Effector memory CD4-positive, alpha-beta T cell (primary cell): ENCODE measurements around the gene VGF.
A peak's percentile ranks its signal among the peaks of the same experiment; 100 is the strongest.

Experiments used
- DNase-seq, 3 donors: peaks; one replicate each; pipeline ENCODE4 v3.0.0-alpha.2; 2020
- H3K27ac ChIP-seq: 2 replicates; pipeline ENCODE4 v1.7.0; 2013; ENCODE audit warnings: mild to moderate bottlenecking, low read length, moderate library complexity; ENCODE audit not compliant: insufficient read depth, poor library complexity, severe bottlenecking
- H3K27me3 ChIP-seq: replicated peaks from 2 replicates; pipeline ENCODE4 v1.7.0; 2013; ENCODE audit warnings: mild to moderate bottlenecking, low read length; ENCODE audit not compliant: insufficient read depth, control insufficient read depth, poor library complexity, severe bottlenecking
- H3K36me3 ChIP-seq: 2 replicates; pipeline ENCODE4 v1.7.0; 2013; ENCODE audit warnings: mild to moderate bottlenecking, low read length, moderate library complexity; ENCODE audit not compliant: control insufficient read depth, insufficient read depth
- H3K4me1 ChIP-seq: 2 replicates; pipeline ENCODE4 v1.7.0; 2013; ENCODE audit warnings: low read length, mild to moderate bottlenecking; ENCODE audit not compliant: control insufficient read depth, insufficient read depth, poor library complexity, severe bottlenecking
- H3K4me3 ChIP-seq: 2 replicates; pipeline ENCODE4 v1.7.0; 2013; ENCODE audit warnings: low read length, low read depth, mild to moderate bottlenecking; ENCODE audit not compliant: insufficient read depth, poor library complexity, severe bottlenecking
- H3K9me3 ChIP-seq: 2 replicates; pipeline ENCODE4 v1.7.0; 2013; ENCODE audit warnings: mild to moderate bottlenecking, low read length, moderate library complexity; ENCODE audit not compliant: control insufficient read depth

The VGF gene

DNA sequence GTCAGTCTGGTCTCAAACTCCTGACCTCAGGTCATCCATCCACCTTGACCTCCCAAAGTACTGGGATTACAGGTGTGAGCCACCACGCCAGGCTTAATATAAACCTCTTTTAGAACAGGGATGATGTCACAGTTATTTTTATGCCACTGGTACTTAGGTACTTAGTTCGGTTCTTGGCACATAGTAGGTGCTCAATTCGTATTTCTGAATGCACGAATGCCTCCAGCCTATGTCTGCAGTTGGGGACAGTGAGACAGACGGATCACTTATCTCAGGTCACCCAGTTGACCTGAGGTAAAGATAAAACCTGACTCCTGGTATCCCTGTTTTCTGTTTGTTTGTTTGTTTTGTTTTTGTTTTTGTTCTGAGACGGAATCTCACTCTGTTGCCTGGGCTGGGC is 20.8 kb upstream of the VGF start:
- no peaks in the 10 kb centered on the region for H3K9me3 ChIP-seq
- no peaks in the 10 kb centered on the region for H3K4me1 ChIP-seq
- H3K4me3 ChIP-seq: no peak overlapping the region
- no peak for DNase-seq
- H3K27me3 ChIP-seq: peaks cover 8% of the 10 kb centered on the region
- H3K36me3 ChIP-seq: no peaks in the 10 kb centered on the region
- H3K27ac ChIP-seq: no peak overlapping the region

DNA sequence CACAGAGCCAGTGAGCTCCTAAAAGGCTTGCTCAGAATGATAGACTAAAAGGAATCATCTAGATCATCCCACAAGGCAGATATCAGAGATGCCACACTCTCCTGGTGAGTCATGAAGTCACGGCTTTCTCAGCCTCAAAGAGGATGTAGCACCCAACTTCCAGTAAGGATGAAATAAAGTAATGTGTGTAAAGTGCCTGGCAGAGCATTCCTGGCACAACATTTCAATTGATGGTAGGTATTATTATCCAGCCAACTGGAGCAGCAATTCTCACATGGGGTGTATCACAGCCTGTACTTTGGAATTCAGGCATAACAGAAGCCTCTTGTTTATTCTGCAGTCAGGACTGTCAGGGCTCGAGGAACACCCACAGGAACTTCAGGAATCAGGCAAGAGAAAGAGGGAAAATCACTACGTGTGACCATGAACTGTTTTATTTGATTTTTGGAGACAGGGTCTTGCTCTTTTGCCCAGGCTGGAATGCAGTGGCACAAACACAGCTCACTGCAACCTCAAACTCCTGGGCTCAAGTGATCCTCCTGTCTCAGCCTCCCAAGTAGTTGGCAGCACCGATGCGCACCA is 20.0 kb upstream of the VGF start:
- no peak for DNase-seq
- peaks cover 2% of the 10 kb centered on the region for H3K4me1 ChIP-seq
- H3K4me3 ChIP-seq: no peak overlapping the region
- peaks cover 14% of the 10 kb centered on the region for H3K27me3 ChIP-seq
- no peaks in the 10 kb centered on the region for H3K36me3 ChIP-seq
- H3K27ac ChIP-seq: no peak overlapping the region
- H3K9me3 ChIP-seq: no peaks in the 10 kb centered on the region

DNA sequence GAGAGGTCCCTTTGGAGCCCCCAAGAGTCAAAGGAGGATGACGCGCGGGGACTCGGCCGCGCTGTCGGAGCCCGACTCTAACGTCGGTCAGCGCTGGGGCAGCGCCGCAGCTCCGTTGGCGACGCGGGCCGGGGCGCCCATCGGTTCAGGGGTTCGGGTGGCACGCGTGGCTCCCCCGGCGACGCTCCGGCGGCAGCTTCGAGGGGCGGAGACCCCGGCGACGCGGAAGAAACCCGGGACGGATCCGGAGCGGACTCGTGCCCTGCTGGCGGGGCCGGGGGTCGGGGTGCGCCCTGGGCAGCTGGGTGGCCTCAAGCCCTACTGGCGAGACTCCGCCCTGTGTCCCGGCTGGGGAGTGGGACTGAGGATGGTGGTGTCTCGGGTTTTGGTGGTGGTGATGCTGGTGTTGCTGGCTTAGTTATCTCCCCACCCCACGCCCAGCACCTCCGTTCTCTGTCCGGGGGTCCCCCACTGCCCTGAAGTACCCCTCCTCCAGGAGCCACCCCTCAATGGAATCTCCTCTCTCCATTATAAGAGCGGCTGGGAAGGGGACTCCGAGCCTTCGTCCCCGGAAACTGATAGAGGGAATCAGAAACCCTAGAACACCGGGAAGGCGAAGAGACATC is 14.9 kb upstream of the VGF start, which contains the start of gene NAT16:
Gene NAT16 (minus strand): TSS at position 164 of the 626 bp plus-strand sequence. CDS start 5,486 bp downstream, outside the sequence.
- Histone ChIP-seq H3K4me3 (no peak within 1 kb of the TSS), H3K9me3 (no peaks in the 10 kb centered on the region), H3K27me3 (peaks cover 53% of the 10 kb centered on the region), H3K4me1 (peaks cover 16% of the 10 kb centered on the region), H3K36me3 (no peaks in the 10 kb centered on the region), H3K27ac (no peak within 1 kb of the TSS)
- no peak for DNase-seq

DNA sequence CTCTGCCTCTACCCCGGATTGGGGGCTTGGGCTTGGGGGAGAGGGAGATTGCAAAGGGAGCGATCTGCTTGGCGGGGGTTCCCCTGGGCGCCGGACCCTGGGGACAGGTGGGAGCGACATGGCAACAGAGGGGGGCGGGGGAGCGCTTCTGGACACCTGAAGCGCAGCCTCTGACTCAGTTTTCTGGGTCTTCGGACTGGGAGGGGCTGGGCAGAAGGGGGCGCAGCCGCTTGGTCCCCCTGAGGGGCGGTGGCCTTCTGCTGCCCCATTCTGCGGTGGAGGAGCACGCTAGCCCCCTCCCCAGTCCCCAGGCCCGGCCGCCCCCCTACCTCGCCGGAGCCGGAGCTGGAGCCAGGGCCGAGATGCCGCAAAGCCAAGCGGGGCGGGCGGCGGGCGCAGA is 14.3 kb upstream of the VGF start:
- H3K4me1 ChIP-seq: peaks cover 16% of the 10 kb centered on the region
- H3K4me3 ChIP-seq: no peak overlapping the region
- no peak for DNase-seq
- H3K27ac ChIP-seq: no peak overlapping the region
- H3K36me3 ChIP-seq: no peaks in the 10 kb centered on the region
- H3K9me3 ChIP-seq: no peaks in the 10 kb centered on the region
- peaks cover 57% of the 10 kb centered on the region for H3K27me3 ChIP-seq

DNA sequence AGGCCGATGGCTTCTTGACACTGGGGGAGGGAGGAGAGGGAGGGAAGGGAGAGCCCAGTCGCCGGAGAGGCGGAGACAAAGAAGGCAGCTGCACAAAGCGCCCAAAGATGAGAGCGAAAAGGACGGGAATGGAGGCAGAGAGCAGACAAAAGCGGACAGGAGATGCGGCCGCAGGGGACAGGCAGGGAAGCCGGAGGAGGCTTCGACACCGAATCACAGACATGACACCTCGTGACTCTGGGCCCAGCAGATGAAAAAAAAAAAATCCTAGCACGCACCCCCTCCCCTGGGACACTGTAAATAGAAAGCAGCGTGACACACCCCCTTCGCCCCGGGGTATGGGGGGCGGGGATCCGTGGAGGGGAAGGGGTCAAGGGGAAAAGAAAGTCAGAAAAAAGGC is 13.7 kb upstream of the VGF start:
- no peak for DNase-seq
- no peak overlapping the region for H3K4me3 ChIP-seq
- peaks cover 21% of the 10 kb centered on the region for H3K4me1 ChIP-seq
- no peaks in the 10 kb centered on the region for H3K36me3 ChIP-seq
- H3K27me3 ChIP-seq: peaks cover 62% of the 10 kb centered on the region
- no peaks in the 10 kb centered on the region for H3K9me3 ChIP-seq
- H3K27ac ChIP-seq: no peak overlapping the region

DNA sequence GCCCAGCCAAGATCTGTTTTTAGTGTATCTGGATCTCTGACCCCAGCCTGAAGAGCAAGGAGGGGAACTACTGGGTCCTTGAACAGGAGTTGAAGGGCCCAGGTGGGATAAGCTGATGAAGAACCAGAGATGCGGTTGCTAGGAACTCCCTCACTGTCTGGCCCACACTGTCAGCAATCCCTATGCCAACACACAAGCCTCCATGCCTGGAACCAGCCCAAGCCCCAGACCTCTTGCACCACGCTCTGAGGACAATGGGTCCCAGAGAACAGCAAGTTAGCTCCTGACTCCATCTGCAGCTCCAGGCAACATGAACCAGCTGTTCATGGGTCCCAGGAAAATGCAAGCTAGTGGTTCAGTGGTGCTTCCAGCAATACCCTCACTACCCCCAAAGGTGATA is 12.3 kb upstream of the VGF start:
- Histone ChIP-seq H3K36me3 (no peaks in the 10 kb centered on the region), H3K27me3 (peaks cover 76% of the 10 kb centered on the region), H3K4me3 (no peak overlapping the region), H3K4me1 (peaks cover 32% of the 10 kb centered on the region), H3K27ac (no peak overlapping the region), H3K9me3 (no peaks in the 10 kb centered on the region)
- no peak for DNase-seq

DNA sequence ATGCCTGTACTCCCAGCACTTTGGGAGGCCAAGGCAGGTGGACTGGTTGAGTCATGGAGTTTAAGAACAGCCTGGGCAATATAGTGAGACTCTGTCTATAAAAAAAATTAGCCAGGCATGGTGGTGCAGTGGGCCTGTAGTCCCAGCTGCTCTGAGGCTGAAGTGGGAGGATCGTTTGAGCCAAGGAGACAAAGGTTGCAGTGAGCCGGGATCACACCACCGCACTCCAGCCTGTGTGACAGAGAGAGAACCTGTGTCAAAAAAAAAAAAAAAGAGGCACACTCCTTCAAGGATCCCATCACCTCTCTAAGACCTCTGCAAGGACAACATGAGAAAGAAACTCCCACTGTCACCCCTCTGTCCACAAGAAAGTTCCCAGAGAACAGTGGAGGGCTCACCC is 10.3 kb upstream of the VGF start:
- Histone ChIP-seq H3K27me3 (peaks cover 84% of the 10 kb centered on the region), H3K4me3 (no peak overlapping the region), H3K9me3 (no peaks in the 10 kb centered on the region), H3K36me3 (no peaks in the 10 kb centered on the region), H3K27ac (no peak overlapping the region), H3K4me1 (peaks cover 50% of the 10 kb centered on the region)
- DNase-seq: no peak

DNA sequence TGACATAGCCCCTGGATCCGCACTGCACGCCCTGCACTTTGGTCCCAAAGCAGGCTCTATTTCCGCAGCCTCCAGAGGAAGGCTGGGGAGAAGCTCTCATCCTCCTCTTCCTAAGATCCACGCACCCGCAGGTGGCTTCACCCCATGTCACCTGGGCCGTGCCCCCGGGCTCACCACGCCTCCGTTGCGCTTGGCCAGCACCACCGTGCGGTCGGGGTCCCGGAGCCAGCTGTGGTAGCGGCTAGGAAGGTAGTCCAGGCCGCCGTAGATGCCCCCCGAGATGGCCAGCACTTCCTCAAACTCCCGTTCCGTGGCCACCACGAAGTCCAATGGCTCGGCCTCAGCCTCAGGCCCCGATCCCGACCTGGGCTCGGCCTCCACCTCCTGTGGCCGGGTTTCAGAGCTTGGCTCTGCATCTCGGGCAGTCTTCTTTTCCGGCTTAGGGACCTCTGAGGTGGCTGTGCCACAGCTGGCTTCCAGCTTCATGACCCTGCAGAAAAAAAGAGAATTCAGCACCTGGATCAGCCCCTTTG is 9.0 kb upstream of the VGF start:
- H3K27ac ChIP-seq: no peak overlapping the region
- peaks cover 52% of the 10 kb centered on the region for H3K4me1 ChIP-seq
- peaks cover 88% of the 10 kb centered on the region for H3K27me3 ChIP-seq
- H3K4me3 ChIP-seq: no peak overlapping the region
- no peaks in the 10 kb centered on the region for H3K36me3 ChIP-seq
- no peaks in the 10 kb centered on the region for H3K9me3 ChIP-seq
- no peak for DNase-seq

DNA sequence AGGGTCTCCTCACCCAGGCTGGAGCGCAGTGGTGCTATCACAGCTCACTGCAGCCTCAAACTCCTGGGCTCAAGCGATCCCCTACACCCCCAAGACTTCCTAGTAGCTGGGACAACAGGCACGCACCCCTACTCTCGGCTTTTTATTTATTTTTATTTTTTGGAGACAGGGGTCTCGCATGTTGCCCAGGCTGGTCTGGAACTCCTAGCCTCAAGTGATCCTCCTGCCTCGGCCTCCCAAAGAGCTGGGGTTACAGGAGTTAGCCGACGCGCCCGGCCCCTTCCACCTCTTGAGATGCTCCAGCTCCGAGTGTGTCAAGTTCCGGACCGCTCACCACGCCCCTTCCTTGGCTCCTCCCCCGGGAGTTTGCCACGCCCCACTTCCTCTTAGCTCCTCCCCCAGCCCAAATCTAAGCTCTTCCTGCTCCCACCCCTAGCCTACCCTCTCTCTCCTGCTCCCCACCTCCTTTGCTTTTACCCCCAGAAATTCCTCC is 8.4 kb upstream of the VGF start:
- no peaks in the 10 kb centered on the region for H3K9me3 ChIP-seq
- no peak overlapping the region for H3K4me3 ChIP-seq
- DNase-seq: peak; percentile 42 to 47 (median 43)
- no peak overlapping the region for H3K27ac ChIP-seq
- peaks cover 49% of the 10 kb centered on the region for H3K4me1 ChIP-seq
- no peaks in the 10 kb centered on the region for H3K36me3 ChIP-seq
- H3K27me3 ChIP-seq: peaks cover 89% of the 10 kb centered on the region
